Nephron (organoid): ENCODE data around the gene RBPJL.

Source experiments
- H3K27ac Mint-ChIP-seq, 3 experiments: 2 replicates each; pipeline ENCODE4 v1.8.0; 2020; ENCODE audit warnings: mixed read lengths in 3 of 3, mild to moderate bottlenecking in 2 of 3, moderate library complexity in 1 of 3
- H3K27me3 Mint-ChIP-seq: 2 replicates; pipeline ENCODE4 v1.8.0; 2021; ENCODE audit warnings: low read depth, mild to moderate bottlenecking, moderate library complexity, mixed read lengths
- H3K36me3 Mint-ChIP-seq: 2 replicates; pipeline ENCODE4 v1.8.0; 2020; ENCODE audit warnings: low read depth, mixed read lengths
- H3K4me1 Mint-ChIP-seq: 2 replicates; pipeline ENCODE4 v1.8.0; 2020; ENCODE audit warnings: mixed read lengths
- H3K4me3 Mint-ChIP-seq, 3 experiments: 2 replicates each; pipeline ENCODE4 v1.8.0; 2020; ENCODE audit warnings: mild to moderate bottlenecking in 3 of 3, mixed read lengths in 3 of 3, moderate library complexity in 2 of 3
- H3K9me3 Mint-ChIP-seq: 2 replicates; pipeline ENCODE4 v1.8.0; 2020; ENCODE audit warnings: mixed read lengths
- TF ChIP-seq, protein P1 (sequence below), 3 experiments: fragments of 200-600 bp; sonication (generic); IDR thresholded peaks; one replicate each; pipeline ENCODE4 v1.5.0; 2021; ENCODE audit warnings: antibody characterized with exemption in 3 of 3; ENCODE audit not compliant: unreplicated experiment in 3 of 3

The RBPJL gene

DNA sequence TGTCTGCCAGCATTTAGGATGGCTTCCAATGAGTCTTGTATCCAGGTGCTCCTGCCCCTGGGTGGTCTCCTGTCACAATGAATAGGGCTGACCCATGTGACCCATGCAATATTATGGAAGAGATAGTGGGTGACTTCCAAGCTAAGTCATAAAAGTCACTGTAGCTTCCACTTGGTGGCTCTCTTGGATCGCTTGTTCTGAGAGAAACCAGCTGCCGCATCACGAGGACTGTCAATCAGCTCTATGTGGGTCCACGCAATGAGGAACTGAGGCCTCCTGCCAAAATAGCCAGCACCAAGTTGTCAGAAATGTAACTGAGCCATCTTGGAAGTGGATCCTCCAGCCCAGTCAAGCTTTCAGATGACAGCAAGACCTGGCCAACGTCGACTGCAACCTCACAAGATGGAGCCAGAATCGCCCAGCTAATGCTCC, 16.3 kb downstream of the RBPJL start:
- Mint-ChIP-seq H3K4me1 (no peaks in the 10 kb centered on the region), H3K4me3 (no peak overlapping the region), H3K36me3 (peaks cover 8% of the 10 kb centered on the region), H3K9me3 (no peaks in the 10 kb centered on the region), H3K27me3 (no peaks in the 10 kb centered on the region), H3K27ac (no peak overlapping the region)
- TF ChIP-seq, protein P1, sequence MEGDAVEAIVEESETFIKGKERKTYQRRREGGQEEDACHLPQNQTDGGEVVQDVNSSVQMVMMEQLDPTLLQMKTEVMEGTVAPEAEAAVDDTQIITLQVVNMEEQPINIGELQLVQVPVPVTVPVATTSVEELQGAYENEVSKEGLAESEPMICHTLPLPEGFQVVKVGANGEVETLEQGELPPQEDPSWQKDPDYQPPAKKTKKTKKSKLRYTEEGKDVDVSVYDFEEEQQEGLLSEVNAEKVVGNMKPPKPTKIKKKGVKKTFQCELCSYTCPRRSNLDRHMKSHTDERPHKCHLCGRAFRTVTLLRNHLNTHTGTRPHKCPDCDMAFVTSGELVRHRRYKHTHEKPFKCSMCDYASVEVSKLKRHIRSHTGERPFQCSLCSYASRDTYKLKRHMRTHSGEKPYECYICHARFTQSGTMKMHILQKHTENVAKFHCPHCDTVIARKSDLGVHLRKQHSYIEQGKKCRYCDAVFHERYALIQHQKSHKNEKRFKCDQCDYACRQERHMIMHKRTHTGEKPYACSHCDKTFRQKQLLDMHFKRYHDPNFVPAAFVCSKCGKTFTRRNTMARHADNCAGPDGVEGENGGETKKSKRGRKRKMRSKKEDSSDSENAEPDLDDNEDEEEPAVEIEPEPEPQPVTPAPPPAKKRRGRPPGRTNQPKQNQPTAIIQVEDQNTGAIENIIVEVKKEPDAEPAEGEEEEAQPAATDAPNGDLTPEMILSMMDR (IDR thresholded peaks at IDR 0.05; ENCODE audit: unreplicated experiment in 3 of 3) = peak in 1 of 3 experiments; percentile 19

DNA sequence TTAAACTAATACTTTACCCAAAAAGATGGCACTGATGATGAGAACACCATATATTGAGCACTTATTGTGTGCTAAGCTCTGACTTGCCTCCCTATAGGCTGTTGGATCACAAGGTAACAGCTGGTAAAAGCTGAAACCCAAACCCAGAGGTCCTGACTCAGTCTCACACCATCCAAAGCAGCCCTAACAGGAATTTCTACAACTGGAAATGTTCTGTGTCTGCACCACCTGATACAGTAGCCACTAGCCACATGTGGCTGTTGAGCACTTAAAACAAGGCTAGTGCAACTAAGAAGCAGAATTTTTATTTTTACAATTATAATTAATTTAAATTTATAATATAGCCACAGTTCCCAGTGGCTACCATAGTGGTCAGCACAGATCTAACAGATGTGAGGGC, 17.1 kb downstream of the RBPJL start:
- TF ChIP-seq, protein P1 (IDR thresholded peaks at IDR 0.05; ENCODE audit: unreplicated experiment in 3 of 3) = no peak
- Mint-ChIP-seq H3K27ac (no peak overlapping the region), H3K9me3 (no peaks in the 10 kb centered on the region), H3K4me3 (no peak overlapping the region), H3K4me1 (no peaks in the 10 kb centered on the region), H3K36me3 (peaks cover 8% of the 10 kb centered on the region), H3K27me3 (no peaks in the 10 kb centered on the region)

DNA sequence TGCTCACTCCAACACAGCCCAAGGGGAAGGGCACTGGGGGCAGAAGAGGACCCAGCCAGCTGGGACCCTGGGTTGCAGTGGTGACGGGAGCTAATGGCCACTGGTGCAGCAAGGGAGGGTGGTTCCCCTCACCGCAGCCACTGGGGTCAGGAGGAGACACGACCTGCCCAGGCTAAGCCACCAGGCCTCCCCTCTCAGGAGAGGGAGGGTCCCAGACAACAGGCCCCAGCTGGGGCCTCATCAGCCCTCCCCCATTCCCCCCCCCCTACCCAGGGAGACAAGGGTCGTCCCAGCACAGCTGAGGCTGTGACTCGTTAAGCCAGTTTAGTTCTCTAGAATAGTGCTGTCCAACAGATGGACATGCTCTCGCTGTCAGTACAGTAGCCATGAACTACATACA, 18.7 kb downstream of the RBPJL start:
- no peaks in the 10 kb centered on the region for H3K9me3 Mint-ChIP-seq
- H3K4me3 Mint-ChIP-seq = no peak overlapping the region
- H3K4me1 Mint-ChIP-seq = no peaks in the 10 kb centered on the region
- H3K36me3 Mint-ChIP-seq = peaks cover 16% of the 10 kb centered on the region
- peak overlapping the region in 2 of 3 experiments; percentile 17 to 72 for H3K27ac Mint-ChIP-seq
- TF ChIP-seq, protein P1 (IDR thresholded peaks at IDR 0.05; ENCODE audit: unreplicated experiment in 3 of 3) = no peak
- H3K27me3 Mint-ChIP-seq = no peaks in the 10 kb centered on the region

DNA sequence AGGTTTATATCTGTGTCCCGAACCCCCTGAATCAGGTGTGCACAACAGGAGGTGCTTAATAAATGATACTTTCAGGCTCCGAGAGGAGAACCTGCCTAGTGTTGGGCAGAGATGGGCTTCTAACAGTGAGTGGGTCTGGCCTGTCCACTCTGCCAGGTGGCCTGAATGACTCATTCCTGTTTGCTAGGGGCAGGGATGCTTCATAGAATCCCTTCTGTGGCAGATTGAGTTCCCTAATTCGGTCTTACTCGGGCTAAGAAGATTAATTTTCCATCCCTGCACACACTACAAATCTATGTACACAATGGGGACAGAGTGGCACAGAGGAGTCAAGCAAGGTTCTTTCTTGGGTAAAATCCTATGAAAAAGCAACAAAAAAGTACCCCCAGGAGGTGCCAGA, 21.8 kb downstream of the RBPJL start:
- H3K4me1 Mint-ChIP-seq = no peaks in the 10 kb centered on the region
- TF ChIP-seq, protein P1 (IDR thresholded peaks at IDR 0.05; ENCODE audit: unreplicated experiment in 3 of 3) = no peak
- H3K4me3 Mint-ChIP-seq = no peak overlapping the region
- no peaks in the 10 kb centered on the region for H3K27me3 Mint-ChIP-seq
- no peaks in the 10 kb centered on the region for H3K9me3 Mint-ChIP-seq
- no peak overlapping the region for H3K27ac Mint-ChIP-seq
- H3K36me3 Mint-ChIP-seq = peaks cover 26% of the 10 kb centered on the region

DNA sequence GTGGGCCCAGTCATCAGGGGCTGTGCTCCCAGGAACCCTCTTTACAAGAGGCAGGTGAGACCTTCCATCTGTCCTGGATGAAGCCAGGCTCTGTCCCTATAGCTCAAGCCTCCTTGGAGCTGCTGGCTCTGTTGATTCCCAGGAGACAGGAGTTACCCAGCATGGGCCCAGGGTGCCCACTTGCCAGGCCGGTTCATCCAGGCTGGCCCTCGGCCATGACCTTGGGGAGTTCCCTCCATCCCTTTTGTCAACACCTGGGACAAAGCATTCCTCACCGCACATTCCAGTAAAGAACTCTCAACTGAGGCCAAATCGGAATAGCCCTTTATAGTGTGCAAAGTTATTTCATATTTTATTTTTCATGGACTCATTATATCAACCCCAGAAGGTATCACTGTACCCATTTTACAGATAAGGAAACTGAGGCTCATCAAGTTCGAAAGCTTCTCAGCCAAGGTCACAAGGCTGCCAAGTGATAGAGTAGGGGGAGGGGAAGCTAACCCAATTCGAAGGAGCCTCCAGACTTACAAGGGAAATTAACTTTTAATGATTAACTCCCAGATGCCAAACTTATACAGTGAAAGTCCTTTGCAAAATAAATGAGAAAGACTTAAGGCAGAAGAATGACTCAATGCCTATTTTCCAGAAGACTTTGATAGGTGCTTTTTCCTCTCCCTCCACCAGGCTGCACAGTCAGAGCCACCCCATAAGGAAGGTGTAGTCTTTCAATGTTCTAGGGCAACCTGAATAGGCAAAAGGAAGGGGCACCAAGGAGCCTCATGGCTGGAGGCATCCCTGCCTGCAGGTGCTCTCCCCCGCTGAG, 23.1 kb downstream of the RBPJL start:
- Mint-ChIP-seq H3K36me3 (peaks cover 26% of the 10 kb centered on the region), H3K9me3 (no peaks in the 10 kb centered on the region), H3K27ac (no peak overlapping the region), H3K27me3 (no peaks in the 10 kb centered on the region), H3K4me1 (no peaks in the 10 kb centered on the region), H3K4me3 (no peak overlapping the region)
- TF ChIP-seq, protein P1 (IDR thresholded peaks at IDR 0.05; ENCODE audit: unreplicated experiment in 3 of 3) = no peak

DNA sequence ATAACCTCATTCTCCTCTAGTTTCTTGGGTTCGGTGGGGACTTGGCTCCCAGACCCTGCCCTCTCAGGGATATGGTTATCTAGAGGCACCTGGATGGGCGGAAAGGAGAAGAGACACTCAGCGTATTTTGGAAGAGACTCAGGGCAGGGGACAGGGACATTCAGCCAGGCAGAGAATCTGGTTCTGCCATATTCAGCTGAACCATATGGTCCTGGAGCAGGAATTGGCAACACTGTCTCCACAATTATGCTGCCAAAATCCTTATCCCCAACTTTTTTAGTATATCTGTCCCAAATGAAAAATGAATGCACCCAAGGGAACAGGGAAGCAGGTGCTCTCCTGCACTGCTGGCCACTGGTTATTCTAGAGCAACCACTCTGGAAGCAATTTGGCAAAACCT, 23.8 kb downstream of the RBPJL start:
- Mint-ChIP-seq H3K36me3 (peaks cover 28% of the 10 kb centered on the region), H3K9me3 (no peaks in the 10 kb centered on the region), H3K27ac (no peak overlapping the region), H3K4me3 (no peak overlapping the region), H3K27me3 (no peaks in the 10 kb centered on the region), H3K4me1 (no peaks in the 10 kb centered on the region)
- TF ChIP-seq, protein P1 (IDR thresholded peaks at IDR 0.05; ENCODE audit: unreplicated experiment in 3 of 3) = no peak
